GM10248 (cell line): ENCODE results near the gene PLBD2.

Experiments used
- CTCF ChIA-PET: fragments of 300-600 bp; sonication (Branson Sonifier 250); formaldehyde crosslinking; extraction: SDS; loops from one replicate; lab custom pipeline; 2021; ENCODE audit warnings: antibody characterized with exemption; lab: Yijun Ruan, JAX
- POLR2A ChIA-PET: fragments of 350-650 bp; sonication (Branson Sonifier 250); formaldehyde crosslinking; extraction: SDS; loops from one replicate; lab custom pipeline; 2020; ENCODE audit warnings: antibody characterized with exemption; lab: Yijun Ruan, JAX
- DNase-seq: peaks from one replicate; pipeline ENCODE4 v3.0.0; 2012; ENCODE audit errors: extremely low spot score
- TF ChIP-seq, protein P1 (sequence below): IDR thresholded peaks from 2 replicates; pipeline ENCODE4 v1.5.1; 2012; ENCODE audit warnings: mild to moderate bottlenecking, low read depth; ENCODE audit errors: extremely low read depth, missing control alignments, control extremely low read depth

Gene PLBD2

GRCh38 chr12:113386866-113387566 is 28.6 kb downstream of the PLBD2 start:
- CTCF ChIA-PET, result interaction anchor here (0.8 kb wide), 1 partner anchor 18 kb away, joined by 3 read pairs; no protein-coding TSS in a partner anchor
- POLR2A ChIA-PET, result no interaction called here
- TF ChIP-seq, protein P1, sequence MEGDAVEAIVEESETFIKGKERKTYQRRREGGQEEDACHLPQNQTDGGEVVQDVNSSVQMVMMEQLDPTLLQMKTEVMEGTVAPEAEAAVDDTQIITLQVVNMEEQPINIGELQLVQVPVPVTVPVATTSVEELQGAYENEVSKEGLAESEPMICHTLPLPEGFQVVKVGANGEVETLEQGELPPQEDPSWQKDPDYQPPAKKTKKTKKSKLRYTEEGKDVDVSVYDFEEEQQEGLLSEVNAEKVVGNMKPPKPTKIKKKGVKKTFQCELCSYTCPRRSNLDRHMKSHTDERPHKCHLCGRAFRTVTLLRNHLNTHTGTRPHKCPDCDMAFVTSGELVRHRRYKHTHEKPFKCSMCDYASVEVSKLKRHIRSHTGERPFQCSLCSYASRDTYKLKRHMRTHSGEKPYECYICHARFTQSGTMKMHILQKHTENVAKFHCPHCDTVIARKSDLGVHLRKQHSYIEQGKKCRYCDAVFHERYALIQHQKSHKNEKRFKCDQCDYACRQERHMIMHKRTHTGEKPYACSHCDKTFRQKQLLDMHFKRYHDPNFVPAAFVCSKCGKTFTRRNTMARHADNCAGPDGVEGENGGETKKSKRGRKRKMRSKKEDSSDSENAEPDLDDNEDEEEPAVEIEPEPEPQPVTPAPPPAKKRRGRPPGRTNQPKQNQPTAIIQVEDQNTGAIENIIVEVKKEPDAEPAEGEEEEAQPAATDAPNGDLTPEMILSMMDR, result no peak
- peak; percentile 16 for DNase-seq

DNA sequence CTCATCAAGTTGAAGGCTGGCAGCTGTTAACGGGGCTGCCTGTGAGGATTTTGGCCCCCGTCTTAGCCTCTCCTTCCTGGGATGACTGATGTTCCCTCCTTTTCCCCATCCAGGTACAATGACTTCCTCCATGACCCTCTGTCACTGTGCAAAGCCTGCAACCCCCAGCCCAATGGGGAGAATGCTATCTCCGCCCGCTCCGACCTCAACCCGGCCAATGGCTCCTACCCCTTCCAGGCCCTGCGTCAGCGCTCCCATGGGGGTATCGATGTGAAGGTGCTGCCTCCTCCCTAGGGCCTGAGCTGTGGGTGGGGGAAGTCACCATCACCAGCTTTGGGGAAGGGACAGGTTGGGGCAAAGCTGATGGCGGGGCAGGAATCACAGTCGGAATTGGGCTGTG is 29.2 kb downstream of the PLBD2 start:
- CTCF ChIA-PET, result interaction anchor here (0.8 kb wide), 1 partner anchor 17 kb away, joined by 3 read pairs; no protein-coding TSS in a partner anchor
- POLR2A ChIA-PET, result no interaction called here
- DNase-seq, result no peak
- TF ChIP-seq, protein P1, result no peak

GRCh38 chr12:113388351-113388750 is 30.0 kb downstream of the PLBD2 start:
- TF ChIP-seq, protein P1, result no peak
- POLR2A ChIA-PET, result no interaction called here
- DNase-seq, result peak; percentile 13
- CTCF ChIA-PET, result no interaction called here

DNA sequence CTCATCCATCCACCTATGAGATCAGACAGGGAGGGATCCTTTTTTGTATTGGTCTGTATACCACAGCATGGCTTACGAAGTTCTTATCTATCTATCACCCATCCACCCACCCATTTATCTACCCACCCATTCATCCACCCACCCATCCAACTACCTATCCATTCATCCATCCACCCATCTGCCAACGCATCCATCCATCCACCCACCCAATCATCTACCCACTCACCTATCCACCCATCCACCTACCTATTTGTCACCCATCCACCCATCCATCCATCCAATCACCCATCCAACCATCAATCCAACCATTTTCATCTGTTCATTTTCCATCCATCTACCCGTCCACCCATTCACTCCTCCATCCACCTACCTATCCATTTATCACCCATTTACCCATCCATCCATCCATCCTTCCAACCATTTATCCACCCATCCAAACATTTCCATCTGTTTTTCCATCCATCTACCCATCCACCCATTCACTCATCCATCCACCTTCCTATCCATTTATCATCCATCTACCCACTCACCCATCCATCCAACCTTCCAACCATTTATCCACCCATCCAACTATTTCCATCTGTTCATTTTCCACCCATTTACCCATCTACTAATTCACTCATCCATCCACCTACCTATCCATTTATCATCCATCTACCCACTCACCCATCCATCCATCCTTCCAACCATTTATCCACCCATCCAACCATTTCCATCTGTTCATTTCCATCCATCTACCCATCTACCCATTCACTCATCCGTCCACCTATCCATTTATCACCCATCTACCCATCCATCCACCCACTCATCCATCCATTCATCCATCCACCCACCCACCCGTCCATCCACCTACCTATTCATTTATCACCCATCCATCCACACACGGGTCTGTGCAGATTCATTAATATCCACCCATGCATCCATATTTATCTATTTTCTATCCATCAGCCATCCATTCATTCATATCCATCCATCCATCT is 32.0 kb downstream of the PLBD2 start:
- ChIA-PET POLR2A (no interaction called here), CTCF (no interaction called here)
- TF ChIP-seq, protein P1, result no peak
- no peak for DNase-seq

DNA sequence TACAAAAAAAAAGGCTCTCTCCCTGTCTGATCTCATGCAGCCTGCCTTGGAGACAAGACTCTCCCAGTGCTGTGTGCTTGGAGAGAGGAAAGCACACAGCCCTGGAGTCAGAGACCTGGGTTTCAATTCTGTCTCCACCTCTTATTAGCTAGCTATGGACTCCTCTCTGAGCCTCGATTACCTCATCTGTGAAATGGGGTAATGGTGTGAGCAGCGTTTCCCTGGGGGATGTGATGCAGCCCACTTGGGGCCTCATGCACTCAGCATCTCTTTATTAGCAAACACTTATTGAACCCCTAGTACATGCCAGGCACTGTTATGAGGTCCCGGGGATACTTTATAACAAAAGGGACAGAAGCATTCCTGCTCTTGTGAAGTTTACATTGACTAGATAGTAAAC is 32.8 kb downstream of the PLBD2 start:
- ChIA-PET CTCF (no interaction called here), POLR2A (no interaction called here)
- TF ChIP-seq, protein P1, result no peak
- no peak for DNase-seq

DNA sequence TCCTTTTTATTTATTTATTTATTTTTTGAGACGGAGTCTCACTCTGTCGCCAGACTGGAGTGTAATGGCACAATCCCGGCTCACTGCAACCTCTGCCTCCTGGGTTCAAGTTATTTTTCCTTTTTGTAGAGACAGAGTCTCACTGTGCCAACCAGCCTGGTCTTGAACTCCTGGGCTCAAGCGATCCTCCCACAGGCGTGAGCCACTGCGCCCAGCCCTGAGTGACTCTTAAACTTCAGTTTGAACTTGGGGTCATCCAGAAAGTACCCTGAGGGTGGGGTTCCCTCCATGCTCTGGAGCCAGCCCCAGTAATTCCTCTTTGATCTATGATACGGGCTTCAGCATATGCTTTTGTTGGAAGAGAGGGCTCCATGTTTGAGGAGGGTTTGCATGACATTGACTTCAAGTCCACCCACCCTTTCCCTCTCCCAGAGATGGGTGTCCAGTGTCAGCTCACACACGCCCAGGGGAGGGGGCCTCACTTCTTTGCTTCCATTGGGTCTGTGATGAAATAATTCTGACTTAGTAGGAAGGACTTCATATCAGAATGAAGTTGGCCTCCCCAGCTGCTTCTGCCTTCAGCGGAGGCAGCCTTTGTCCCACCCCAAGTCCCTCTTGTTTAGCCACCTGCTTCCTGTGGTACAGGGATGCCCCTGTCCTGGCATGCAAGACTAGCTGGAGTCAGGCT is 33.4 kb downstream of the PLBD2 start:
- ChIA-PET CTCF (no interaction called here), POLR2A (no interaction called here)
- no peak for DNase-seq
- TF ChIP-seq, protein P1, result no peak
